Fibroblast of the aortic adventitia (primary cell): ENCODE measurements around the gene FGF10. TPM values are rescaled to one million over a fixed set of nuclear protein-coding genes. Genes with fewer than 3 reads are reported as not detected.

ENCODE experiments used
- DNase-seq: peaks from one replicate; pipeline ENCODE4 v3.0.0-alpha.2; 2010; ENCODE audit warnings: low read depth
- H3K4me3 ChIP-seq: 2 replicates; pipeline ENCODE4 v1.5.1; 2011; ENCODE audit warnings: low read depth, mild to moderate bottlenecking, control low read depth, low read length, moderate library complexity
- total RNA-seq: library from RNA; depleted of rRNA; stranded (reverse); fragments of >200 nt; gene quantifications from 2 replicates; pipeline ENCODE4 v1.2.3, GENCODE V29; 2012; ENCODE audit warnings: low replicate concordance
- TF ChIP-seq, protein P1 (sequence below): IDR thresholded peaks from 2 replicates; pipeline ENCODE4 v1.5.1; 2011; ENCODE audit warnings: mild to moderate bottlenecking, low read length, control low read depth, inconsistent platforms; ENCODE audit not compliant: insufficient read depth

The FGF10 gene
- total RNA-seq, 1 donor = 1.2 TPM

DNA sequence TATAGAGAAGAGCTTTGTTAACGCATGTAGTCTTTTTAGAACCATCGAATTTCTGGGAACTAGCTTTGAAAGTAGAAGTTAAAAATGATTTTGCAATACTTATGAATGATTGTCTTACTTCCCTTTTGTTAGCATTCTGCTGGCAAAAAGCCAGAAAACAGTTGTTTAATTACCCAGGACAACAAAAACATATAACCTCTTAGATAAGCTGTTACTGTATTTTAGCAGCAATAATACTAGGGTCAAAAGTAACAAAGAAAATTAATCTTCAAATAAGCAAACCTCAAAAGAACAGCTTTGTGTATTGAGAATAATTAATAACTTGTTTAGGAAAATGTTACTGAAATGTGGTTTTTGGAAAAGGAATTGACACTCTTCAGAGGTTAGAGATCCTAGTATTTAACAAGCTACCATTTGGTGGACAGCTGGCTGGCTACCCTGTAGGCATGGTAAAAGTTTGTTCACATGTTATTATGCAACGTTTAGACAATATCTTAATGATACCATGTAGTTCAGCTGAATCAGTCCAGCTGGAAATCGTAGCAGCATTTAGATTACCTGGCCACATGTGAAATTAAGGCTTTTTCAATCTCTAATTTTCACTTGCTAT lies 3.8 kb downstream of the FGF10 start:
- TF ChIP-seq, protein P1, sequence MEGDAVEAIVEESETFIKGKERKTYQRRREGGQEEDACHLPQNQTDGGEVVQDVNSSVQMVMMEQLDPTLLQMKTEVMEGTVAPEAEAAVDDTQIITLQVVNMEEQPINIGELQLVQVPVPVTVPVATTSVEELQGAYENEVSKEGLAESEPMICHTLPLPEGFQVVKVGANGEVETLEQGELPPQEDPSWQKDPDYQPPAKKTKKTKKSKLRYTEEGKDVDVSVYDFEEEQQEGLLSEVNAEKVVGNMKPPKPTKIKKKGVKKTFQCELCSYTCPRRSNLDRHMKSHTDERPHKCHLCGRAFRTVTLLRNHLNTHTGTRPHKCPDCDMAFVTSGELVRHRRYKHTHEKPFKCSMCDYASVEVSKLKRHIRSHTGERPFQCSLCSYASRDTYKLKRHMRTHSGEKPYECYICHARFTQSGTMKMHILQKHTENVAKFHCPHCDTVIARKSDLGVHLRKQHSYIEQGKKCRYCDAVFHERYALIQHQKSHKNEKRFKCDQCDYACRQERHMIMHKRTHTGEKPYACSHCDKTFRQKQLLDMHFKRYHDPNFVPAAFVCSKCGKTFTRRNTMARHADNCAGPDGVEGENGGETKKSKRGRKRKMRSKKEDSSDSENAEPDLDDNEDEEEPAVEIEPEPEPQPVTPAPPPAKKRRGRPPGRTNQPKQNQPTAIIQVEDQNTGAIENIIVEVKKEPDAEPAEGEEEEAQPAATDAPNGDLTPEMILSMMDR = no peak
- no peak overlapping the region for H3K4me3 ChIP-seq
- DNase-seq = no peak

DNA sequence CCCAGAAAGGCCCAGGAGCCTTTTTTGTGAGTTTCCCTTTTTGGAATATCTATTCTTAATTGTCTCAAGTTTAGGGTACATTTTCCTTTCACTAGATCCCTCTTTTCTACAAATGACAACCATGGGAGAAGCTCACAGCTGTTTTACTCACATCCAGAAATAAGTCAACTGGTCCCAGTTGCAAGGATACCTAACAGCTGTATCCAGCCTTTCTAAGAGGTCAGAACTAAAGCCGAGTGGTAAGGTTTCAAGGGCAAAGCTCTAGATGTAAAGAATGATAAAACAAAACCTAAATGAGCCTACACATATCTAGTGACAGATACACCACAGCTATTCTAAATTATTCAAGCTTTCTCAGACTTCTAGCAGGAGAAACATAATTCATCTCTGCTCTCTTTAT lies 4.4 kb downstream of the FGF10 start:
- DNase-seq = no peak
- TF ChIP-seq, protein P1 = no peak
- H3K4me3 ChIP-seq = no peak overlapping the region

DNA sequence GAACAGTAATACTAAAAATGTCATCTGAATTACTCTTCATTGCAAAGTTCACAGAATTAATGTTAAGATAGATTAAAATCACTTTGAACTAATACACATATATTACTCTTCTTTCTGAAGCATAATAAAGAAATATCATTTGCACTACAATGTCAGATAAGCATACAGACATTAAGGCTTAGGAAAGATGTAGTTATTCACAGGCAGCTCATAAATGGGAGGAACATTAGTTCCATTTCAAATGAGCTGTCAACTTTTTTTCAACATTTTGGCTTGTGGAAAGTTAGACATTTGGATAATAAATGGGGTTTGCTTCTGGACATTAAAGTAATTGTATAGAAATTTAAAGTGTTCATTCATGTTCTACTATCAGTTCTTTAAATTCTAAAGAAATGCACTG lies 6.3 kb downstream of the FGF10 start:
- TF ChIP-seq, protein P1 = no peak
- DNase-seq = no peak
- H3K4me3 ChIP-seq = no peak overlapping the region

DNA sequence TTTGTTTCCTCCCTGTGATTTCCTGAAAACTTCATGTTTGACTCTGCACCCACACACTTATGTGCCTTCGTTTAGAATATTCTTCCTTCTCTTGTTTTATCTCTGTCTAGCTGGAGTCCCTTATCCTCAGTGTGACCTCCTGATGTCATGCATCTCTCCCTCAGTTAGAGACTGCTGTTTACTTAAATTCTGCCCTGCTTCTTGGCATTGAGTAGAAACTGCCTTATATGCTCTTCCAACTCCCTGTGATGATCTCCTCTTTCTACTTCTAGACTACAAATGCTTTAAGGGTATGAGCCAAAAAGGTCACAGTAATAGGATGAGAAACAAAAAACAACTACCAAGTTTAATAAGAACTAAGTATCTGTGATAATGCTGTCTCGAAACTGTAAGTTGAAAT lies 12.2 kb downstream of the FGF10 start:
- no peak for DNase-seq
- TF ChIP-seq, protein P1 = no peak

DNA sequence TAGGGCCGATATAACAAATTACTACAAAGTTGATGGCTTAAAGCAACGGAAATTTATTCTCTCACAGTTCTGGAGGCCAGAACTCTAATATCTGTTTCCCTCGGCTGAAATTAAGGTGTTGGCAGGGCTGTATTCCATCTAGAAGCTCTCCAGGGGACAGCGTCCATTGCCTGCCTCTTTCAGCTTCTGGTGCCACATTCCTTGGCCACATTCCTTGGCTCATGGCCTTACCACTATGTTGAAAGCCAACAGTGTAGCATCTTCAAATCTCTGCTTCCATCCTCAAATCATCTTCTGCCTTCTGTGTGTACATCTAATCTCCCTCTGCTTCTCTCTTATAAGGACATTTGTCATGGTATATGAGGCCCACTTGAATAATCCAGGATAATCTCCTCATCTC lies 17.2 kb downstream of the FGF10 start:
- TF ChIP-seq, protein P1 = no peak
- DNase-seq = no peak

More for the DNA sequence above, 12.2 kb downstream of the FGF10 start:
- no peak overlapping the region for H3K4me3 ChIP-seq

DNA sequence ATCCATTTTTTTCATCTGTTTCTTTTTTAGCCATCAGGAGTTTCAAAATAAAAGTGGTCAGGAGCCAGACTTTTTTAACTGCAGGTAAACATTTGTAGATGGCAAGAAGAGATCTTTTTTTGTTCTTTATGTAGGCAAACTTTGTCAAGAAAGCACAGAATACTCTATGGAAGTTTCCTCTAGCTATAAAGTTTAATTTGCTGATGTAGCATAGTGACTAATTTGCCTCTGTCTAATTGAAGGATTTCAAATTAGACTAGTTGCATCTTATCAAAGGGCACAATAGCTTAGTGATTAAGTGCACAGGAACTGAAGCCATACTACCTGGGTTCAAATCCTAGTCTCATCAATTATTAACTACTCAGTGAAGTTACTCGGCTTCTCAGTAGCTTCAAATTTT lies 22.0 kb downstream of the FGF10 start:
- no peak overlapping the region for H3K4me3 ChIP-seq
- no peak for DNase-seq
- TF ChIP-seq, protein P1 = no peak

More for the DNA sequence above, 17.2 kb downstream of the FGF10 start:
- no peak overlapping the region for H3K4me3 ChIP-seq

DNA sequence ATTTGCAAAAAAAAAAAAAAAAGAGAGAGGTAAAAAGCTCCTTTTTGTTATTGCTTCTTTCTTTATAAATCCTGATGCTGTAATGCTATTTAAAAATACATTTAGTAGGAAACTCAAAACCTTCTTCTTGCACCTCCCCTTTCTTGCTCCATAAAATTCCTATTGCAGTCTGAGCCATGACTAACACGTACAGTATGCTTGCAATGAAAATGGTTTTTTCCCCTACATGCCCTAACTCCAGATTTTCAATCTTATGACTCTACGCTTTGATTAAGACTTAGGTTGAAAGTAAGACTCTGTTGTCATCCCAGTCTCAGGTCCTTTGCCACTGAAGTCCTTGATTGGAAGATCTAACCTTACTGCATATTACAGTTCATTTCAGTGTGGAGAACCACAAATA lies 23.9 kb downstream of the FGF10 start:
- H3K4me3 ChIP-seq = no peak overlapping the region
- peak; percentile 7 for DNase-seq
- TF ChIP-seq, protein P1 = no peak
